T-helper 9 cell (primary cell): Measurements from ENCODE around the gene NR2F2.

Experiments
- DNase-seq: peaks from one replicate; pipeline ENCODE4 v3.0.0-alpha.2; 2020

Gene NR2F2

DNA sequence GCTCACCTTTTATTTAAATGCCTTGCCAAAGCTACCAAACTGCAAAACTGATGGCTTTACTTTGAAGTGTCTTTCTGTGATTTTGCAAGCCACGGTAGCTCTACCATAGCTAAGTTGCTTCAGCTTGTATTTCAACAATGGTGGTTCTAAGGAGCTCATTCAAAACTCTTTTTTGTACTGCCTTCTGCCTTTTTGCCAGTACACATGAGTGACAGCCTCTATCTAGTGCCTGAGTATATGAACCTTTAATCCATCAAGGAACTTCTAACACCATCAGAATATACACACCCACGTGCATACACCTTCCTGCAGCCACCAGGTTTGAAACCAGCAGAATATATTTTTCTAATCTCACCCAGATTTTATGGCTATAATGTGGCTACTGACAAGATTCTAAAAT, 10.4 kb upstream of the NR2F2 start:
- no peak for DNase-seq

DNA sequence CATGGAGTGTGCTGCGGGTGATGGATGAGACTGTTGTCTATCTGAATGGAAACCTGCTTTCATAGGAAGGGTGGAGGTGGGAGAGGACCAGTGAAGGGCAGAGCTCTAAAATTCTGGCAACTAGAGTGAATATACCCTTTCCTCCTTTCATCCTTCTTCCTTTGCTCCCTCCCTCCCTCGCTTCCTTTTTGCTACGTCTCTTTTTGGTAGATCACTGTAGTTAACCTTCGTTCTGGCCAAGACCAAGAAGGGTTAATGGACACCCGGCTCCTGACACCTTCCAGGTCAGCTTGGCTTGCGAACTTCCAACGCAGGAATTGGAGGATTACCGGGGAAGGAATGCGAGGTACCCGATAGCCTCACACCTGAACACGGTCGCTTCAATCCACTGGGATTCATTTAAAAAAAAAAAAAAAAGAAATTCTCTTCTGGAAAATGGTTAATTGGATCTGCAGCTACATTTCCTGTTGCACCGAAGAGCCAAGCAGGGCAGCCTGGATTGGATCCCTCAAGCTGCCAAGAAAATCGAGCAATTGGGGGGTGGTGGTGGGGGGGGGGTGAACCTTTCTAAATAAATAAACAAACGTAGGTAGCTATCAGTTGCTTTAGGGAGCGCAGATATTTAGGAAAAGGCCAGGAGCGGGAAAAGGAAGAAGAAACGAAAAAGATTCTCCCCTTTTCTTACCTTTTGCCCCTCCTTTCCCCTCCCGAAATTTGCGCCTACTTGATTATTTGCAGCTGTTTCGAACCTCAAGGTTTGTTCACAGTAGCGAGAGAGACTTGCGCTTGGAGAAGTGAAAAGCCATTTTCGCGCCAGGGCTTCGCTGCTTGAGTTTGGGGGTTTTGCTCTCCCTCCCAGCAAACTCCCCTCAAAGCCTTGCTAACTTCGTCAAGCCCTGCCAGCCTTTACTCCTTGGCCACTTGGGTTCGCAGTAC, 9.5 kb upstream of the NR2F2 start:
- no peak for DNase-seq

DNA sequence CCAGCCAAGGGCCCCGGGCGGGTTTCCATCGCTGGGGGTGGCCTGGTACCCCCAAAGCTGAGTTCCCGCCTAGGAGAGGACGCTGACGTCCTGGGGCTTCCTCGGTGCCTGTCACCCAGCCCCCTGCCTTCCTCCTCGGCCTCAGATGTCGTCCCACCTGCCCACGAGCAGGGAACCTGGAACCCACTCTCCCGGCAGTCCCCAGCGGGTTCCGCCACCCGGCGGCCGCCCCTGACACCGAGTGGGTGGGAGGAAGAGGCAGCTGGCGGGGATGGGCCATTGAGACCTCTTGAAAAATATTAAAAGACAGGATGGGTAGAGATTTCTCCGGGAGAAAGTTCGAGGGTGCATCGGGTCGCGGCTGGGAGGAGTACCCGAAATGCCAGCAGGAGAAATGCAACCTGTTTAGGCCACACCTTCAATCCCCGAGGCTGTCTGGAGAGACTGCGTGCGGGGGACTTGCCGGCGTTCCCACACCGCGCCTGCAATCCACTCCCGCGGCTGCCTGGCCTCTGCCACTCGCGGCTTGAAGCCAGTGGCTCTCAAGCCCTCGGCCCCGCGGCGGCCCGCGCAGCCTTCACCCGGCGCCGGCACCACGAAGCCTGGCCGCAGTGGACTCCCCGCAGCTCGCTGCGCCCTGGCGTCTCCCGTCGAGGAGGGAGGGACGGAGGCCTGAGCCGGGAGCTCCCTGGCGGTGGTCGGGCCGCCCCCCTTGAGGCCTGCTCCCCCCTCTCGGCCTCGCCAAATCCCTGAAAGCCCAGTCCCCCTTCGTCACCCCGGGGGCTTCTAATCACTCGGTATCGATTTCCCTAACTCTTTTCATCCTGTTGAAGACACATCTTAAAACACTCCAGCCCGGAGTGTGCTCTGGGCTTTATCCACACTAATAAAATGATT, 8.6 kb upstream of the NR2F2 start:
- no peak for DNase-seq

GRCh38 chr15:96322536-96323318, 7.8 kb upstream of the NR2F2 start:
- no peak for DNase-seq

DNA sequence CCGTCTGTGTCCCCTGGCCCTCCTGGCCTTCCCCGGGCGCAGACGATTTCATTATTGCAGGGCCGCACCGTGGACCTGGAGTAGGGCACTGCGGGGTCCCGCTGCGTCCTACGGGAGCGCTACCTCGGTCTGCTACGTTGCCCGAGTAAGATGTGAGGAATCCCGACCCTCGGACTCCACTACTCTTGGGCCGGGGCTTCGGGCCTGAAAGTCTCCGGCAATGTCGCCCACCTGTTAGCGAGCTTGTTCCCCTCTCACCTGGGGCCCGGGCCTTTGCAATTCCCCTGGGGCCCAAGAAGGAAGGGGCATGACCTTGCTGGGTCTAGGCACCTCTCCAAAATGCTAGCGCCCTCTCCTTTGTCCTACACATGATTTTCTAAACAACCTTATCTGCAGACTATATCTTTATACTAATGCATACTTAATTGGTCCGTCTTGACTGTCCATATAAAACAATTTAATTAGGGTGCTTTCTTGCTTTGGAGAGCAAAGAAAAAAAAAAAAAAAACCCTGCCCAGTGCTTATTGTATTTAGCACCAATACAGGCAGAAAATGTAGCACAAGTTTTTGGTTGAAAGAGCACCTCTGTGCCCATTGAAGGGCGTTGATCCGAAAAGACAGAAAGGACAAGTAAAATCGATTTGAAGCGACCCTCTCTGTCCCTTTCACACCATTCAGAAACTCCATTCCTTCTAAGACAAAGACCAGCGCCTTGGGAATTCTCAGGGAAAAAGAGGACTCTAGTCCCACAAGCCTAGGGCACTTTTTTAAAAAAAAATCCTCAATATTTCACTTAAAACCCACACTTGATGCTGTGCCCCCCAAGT, 7.0 kb upstream of the NR2F2 start:
- DNase-seq = no peak

DNA sequence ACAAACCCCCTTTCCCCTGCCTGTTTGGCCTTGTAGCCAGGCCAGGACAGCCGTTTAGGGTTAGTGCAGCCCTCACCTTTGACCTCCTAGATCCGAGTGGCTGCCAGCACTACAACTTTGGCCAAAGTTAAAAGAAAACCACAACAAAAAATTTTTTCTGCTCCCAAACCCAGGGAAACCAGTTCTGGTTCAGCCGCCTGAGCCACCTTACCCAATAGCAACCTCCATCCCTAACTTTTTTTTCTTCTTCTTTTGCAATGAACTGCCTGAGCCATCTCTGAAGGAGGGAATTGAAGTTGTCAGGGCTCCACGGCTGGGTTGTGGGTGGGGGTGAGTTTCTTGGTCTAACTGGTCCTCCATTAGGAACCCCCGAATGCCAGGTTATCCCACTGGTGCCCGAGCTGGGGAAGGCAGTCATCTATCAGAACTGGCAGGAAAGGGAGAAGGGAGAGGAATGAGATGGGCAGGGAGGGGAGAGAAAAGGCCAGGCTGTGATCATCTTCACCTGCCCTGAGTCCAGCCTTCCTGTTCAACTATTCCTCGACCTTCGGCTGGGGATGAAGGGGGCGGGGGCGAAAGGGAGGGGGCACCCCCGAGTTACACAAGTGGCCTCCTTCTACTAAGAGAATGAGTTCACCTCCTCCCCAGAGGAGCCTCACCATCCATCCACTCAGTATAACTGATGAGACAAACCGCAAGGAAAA, 6.2 kb upstream of the NR2F2 start:
- DNase-seq = no peak

DNA sequence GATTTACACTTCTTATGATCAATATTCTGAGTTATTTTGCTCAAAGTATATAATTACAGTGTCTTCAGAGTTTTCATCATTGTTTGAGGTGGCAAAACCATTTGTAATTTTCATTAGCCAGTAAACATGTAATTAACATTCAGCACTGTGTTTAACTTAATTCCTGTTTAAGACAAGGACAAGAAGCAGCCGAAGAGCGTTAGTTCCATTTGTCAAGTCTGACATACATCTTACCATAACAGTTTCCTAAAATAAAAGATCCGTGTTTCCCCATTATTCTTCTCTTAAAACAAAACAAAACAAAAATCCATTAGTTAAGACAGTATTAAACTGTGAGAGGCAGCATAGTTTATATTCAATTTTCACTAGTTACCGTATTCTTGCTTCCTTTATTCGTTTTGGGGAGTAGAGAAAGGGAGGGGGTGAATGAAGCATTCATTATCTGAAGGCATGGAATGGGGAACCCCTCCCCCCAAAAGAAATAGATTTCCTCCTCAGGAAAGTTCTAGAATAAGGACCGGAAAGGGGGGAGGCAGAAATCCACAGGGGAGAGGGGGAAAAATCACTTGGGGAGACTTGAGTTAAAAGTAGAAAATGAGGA, 5.5 kb upstream of the NR2F2 start:
- no peak for DNase-seq

GRCh38 chr15:96325541-96326327, 4.8 kb upstream of the NR2F2 start:
- no peak for DNase-seq

- DNase-seq = no peak
Measured at GRCh38 chr15:96326328-96327154, 4.0 kb upstream of the NR2F2 start.

DNA sequence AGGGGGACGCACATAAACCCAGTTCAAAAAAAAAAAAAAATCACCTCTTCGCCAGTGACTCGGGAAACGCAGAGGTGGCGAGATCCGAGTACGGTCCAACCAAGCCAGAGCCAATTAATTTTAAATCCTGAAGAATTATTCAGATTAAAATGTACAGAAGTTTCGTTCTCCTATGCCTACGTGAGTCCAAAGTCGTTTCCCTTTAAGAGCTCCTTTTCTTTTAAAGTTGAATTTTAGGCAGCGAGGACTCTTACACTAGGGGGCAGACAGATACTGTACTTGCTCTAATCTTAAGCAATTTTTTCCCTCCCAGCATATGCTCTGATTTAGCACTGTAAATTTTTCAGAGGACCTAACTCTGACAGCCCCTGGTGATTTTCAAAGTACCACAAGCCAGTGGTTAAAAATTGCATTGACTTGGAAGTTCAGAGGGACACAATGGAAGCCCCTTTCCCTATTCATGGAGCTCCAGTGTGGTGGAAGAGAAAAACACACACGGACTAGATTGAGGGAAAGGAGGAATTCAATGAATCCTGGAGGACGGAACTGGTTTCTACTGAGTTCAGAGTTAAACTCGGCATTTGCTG, 3.3 kb upstream of the NR2F2 start:
- no peak for DNase-seq

DNA sequence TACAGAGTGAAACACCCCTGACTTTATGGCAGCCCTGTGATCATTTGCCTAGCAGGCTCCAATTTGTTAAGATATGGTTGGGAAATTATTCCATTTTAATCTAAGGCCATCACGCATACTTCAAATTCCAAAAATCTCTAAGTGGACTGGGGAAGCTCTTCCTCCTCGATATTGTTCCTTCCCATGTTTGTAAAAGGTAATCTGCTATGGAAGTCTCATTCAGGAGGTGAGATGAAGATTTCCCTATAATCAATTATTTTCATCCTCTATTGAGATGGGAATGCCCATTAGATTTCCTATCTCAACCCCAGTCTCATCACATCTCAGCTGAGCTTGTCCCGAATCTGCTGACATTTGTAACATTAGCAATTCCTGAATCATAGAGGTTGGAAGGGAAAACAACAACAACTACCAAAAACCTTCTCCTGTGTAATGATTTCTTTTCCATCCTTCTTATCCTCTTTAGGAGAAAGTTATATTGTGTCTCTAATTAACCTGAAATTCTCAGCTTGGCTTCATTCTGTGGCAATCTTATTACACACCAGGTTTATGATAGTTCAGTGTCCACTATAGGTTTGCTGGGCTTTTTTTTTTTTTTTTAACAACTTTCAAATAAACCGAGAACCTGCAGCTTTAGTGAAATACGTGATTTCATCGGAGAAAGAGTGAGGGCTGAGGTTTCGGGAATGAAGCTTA, 2.2 kb upstream of the NR2F2 start:
- no peak for DNase-seq

GRCh38 chr15:96328877-96329195, 1.7 kb upstream of the NR2F2 start:
- DNase-seq = no peak

- no peak for DNase-seq
Measured at GRCh38 chr15:96329403-96329981, 1.0 kb upstream of the NR2F2 start.

DNA sequence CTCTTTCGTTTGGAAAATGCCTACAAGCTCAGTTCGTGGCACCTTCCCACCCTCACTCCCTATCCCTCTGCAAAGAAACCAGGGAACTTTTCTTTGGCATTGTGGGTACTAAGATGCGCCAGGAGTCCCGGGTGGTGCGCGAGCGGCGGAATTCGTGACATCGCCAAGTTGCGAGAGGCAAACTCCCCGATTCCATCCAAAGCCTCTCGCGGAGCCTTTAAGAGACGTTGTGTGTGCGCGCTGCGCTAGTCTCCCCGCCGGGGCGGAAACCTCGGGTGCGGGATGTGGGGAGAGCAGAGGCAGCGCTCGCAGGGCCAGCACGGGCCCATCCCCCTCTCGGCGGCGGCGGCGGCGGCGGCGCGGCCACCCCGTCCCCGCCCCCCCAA, 443 bp upstream of the NR2F2 start:
- no peak for DNase-seq

- DNase-seq = no peak
Measured at GRCh38 chr15:96331144-96331944, 844 bp downstream of the NR2F2 start.

DNA sequence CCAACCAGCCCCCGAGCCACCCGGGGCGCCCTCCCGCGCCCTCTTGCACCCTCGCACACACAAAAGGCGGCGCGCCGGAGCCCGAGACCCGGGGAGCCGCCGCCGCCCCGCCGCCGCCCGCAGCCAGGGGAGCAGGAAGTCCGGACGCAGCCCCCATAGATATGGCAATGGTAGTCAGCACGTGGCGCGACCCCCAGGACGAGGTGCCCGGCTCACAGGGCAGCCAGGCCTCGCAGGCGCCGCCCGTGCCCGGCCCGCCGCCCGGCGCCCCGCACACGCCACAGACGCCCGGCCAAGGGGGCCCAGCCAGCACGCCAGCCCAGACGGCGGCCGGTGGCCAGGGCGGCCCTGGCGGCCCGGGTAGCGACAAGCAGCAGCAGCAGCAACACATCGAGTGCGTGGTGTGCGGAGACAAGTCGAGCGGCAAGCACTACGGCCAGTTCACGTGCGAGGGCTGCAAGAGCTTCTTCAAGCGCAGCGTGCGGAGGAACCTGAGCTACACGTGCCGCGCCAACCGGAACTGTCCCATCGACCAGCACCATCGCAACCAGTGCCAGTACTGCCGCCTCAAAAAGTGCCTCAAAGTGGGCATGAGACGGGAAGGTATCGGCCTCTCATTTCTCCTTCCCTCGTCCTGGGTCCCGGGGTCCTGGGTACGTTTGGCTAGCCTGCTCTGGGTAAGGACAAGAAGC, 1.6 kb downstream of the NR2F2 start:
- DNase-seq = no peak
